ENCODE results near the gene CXorf65. TPM values are rescaled to one million over a fixed set of nuclear protein-coding genes. Genes with fewer than 3 reads are reported as not detected.

CXorf65 gene
- total RNA-seq, 1 donor from 2014 or later: not detected

DNA sequence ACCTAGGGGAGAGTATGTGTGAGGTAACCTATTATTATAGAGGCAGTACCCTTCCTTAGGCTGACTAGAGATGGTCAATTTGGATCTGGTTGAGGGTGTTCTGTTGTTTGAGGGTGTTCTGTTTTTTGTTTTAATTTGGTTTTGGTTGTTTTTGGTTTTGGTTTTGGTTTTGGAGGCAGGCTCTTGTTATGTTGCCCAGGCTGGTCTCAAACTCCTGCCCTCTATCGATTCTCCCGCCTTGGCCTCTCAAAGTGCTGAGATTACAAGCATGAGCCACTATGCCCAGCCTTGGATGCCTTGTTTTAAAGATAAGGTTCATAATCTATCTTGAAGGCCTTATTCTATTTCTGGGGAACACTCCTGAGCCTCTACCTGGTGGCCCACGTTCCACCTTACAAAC, 912 bp downstream of the CXorf65 start:
- no peaks in the 10 kb centered on the region for H3K27me3 ChIP-seq (ENCODE audit: low read depth)
- TF ChIP-seq CTCF (IDR thresholded peaks at IDR 0.05): no peak
- no peaks in the 10 kb centered on the region for H3K36me3 ChIP-seq
- no peak for ATAC-seq
- no peak overlapping the region for H3K4me3 ChIP-seq
- no peak overlapping the region for H3K27ac ChIP-seq
- no peak for DNase-seq
- H3K9me3 ChIP-seq: no peaks in the 10 kb centered on the region
- H3K4me1 ChIP-seq: no peaks in the 10 kb centered on the region
- intact Hi-C loops (cut with DNase I): no loop called here

DNA sequence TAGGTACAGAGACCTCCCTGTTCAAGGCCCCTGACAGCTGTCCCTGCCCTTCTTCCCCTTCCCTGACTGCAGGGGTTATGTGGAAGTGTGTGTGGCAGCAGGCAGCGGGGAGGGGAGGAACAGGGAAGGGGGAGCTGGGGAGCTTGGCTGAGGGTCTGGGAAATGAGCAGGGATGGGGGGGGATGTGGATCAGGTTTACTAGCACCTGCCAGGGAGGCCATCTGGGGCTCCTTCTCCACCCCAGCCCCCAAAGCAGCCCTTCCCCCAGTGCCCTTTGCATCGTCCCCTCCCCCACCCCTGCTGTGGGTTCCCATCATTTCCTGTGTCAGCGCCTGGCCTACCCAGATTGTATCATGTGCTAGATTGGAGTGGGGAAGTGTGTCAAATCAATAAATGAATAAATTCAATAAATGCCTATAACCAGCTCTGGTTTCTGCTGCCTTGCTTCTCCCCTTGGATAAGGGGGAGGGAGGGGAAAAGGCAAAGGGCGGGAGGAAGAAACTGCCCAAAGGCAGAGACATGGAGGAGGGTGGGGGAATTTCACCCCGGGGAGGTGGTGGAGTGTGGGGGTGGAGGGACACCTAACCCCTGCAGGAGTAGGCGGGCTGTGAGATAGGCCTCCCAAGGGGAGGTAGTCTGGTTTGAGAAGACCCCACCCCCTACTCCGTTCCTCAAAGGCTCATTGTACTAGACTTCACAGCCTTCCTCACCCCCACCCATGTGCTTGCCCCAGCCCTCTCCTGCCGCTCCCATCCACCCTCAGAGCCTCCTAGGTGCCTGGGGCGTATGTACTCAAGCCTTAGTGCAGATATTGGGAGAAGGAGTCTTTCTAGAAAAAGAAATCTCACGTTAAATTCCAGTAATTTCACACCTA, 3.2 kb downstream of the CXorf65 start:
- no peaks in the 10 kb centered on the region for H3K9me3 ChIP-seq
- no peak overlapping the region for H3K4me3 ChIP-seq
- DNase-seq: peak; percentile 46
- ATAC-seq: peak; percentile 28 to 61
- H3K27me3 ChIP-seq (ENCODE audit: low read depth): no peaks in the 10 kb centered on the region
- no peak for TF ChIP-seq CTCF (IDR thresholded peaks at IDR 0.05)
- intact Hi-C loops (cut with DNase I): no loop called here
- H3K27ac ChIP-seq: peak overlapping the region; percentile 53
- no peaks in the 10 kb centered on the region for H3K4me1 ChIP-seq
- H3K36me3 ChIP-seq: no peaks in the 10 kb centered on the region

GRCh38 chrX:71102292-71102691, 4.2 kb downstream of the CXorf65 start:
- DNase-seq (no peak), ATAC-seq (no peak)
- intact Hi-C loops (cut with DNase I): no loop called here

GRCh38 chrX:71100581-71101505, 5.7 kb downstream of the CXorf65 start:
- no peak for TF ChIP-seq CTCF (IDR thresholded peaks at IDR 0.05)
- H3K27me3 ChIP-seq (ENCODE audit: low read depth): no peaks in the 10 kb centered on the region
- H3K27ac ChIP-seq: no peak overlapping the region
- no peak for ATAC-seq
- H3K4me1 ChIP-seq: peaks cover 10% of the 10 kb centered on the region
- H3K9me3 ChIP-seq: no peaks in the 10 kb centered on the region
- no peak for DNase-seq
- no peaks in the 10 kb centered on the region for H3K36me3 ChIP-seq
- H3K4me3 ChIP-seq: no peak overlapping the region
- intact Hi-C loops (cut with DNase I): no loop called here

More at GRCh38 chrX:71102292-71102691, 4.2 kb downstream of the CXorf65 start:
- no peaks in the 10 kb centered on the region for H3K27me3 ChIP-seq (ENCODE audit: low read depth)
- no peak for TF ChIP-seq CTCF (IDR thresholded peaks at IDR 0.05)
- no peak overlapping the region for H3K27ac ChIP-seq
- H3K4me3 ChIP-seq: no peak overlapping the region
- no peaks in the 10 kb centered on the region for H3K9me3 ChIP-seq
- H3K36me3 ChIP-seq: no peaks in the 10 kb centered on the region
- H3K4me1 ChIP-seq: peaks cover 10% of the 10 kb centered on the region

GRCh38 chrX:71099736-71100135, 6.8 kb downstream of the CXorf65 start:
- DNase-seq: no peak
- H3K27me3 ChIP-seq (ENCODE audit: low read depth): no peaks in the 10 kb centered on the region
- no peaks in the 10 kb centered on the region for H3K9me3 ChIP-seq
- no peak overlapping the region for H3K27ac ChIP-seq
- intact Hi-C loops (cut with DNase I): no loop called here
- H3K36me3 ChIP-seq: no peaks in the 10 kb centered on the region
- ATAC-seq: no peak
- peaks cover 10% of the 10 kb centered on the region for H3K4me1 ChIP-seq
- H3K4me3 ChIP-seq: no peak overlapping the region
- TF ChIP-seq CTCF (IDR thresholded peaks at IDR 0.05): no peak

Measured in lower lobe of right lung (tissue), 2 donors.